Rectal smooth muscle tissue (tissue), 1 donor: Measurements from ENCODE around the gene BPGM.

Source experiments
- H3K27ac ChIP-seq: one replicate; pipeline ENCODE4 v1.7.0; 2013; ENCODE audit warnings: low read depth, low read length, inconsistent platforms
- H3K27me3 ChIP-seq: one replicate; pipeline ENCODE4 v1.7.0; 2013; ENCODE audit warnings: low read length; ENCODE audit not compliant: control insufficient read depth, insufficient read depth
- H3K36me3 ChIP-seq: one replicate; pipeline ENCODE4 v1.7.0; 2013; ENCODE audit warnings: low read length; ENCODE audit not compliant: control insufficient read depth, insufficient read depth
- H3K4me1 ChIP-seq: one replicate; pipeline ENCODE4 v1.7.0; 2013; ENCODE audit warnings: low read length; ENCODE audit not compliant: control insufficient read depth, insufficient read depth
- H3K4me3 ChIP-seq: one replicate; pipeline ENCODE4 v1.7.0; 2013; ENCODE audit warnings: low read length
- H3K9ac ChIP-seq: one replicate; pipeline ENCODE4 v1.7.0; 2013; ENCODE audit warnings: low read length

Gene BPGM

DNA sequence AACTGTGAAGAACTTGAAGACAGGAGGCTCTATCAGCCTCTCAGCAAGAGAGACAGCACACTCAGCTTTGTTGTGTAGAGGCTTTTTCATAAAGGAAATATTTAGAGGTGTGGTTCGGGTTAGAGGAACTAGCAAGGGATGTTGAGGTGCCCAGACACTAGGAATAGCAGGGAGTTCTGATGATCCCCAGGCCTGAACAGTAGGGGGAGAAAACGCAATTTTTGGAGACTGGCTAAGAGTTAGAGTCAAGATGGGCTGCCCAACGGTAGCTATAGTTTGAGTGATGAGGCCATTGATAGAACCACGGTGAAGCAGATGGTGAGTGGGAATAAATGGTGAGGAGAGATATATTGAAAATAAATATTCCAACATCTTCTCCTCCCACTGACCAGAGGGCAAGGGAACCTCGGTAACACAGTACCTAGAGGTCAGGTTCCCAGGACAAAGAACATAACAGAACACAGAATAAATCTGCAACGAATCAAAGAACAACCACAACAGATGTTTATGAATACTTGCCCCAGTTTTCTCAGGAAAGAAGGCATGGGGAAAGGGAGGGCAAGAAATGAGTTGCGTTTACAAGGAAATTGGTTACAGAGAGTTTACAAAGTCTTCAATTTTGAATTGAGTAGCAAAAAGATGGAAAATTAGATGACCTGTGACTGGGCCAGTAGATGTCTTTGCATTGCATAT, 24.2 kb upstream of the BPGM start:
- H3K27me3 ChIP-seq = peaks cover 2% of the 10 kb centered on the region
- H3K4me1 ChIP-seq = no peaks in the 10 kb centered on the region
- no peak overlapping the region for H3K4me3 ChIP-seq
- H3K27ac ChIP-seq = no peak overlapping the region
- H3K36me3 ChIP-seq = no peaks in the 10 kb centered on the region
- H3K9ac ChIP-seq = no peak overlapping the region

DNA sequence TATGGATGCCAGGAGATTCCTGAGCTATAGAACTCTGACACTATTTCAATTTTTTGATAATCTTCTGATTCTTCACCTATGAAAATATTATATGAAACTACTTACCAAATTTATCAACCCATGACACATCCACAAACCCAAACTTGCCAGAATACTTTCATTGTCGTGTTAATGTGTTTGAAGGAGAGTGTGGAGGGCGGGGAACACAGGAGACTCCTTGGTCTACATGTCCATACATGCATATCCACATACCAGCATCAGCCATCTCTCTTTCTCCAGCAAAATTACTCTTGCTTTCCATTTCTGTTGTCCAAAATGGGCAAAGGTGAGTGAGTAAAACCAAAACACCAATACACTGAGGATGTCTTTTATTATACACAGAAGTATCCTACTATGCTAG, 23.5 kb upstream of the BPGM start:
- no peak overlapping the region for H3K4me3 ChIP-seq
- H3K27me3 ChIP-seq = peaks cover 2% of the 10 kb centered on the region
- no peak overlapping the region for H3K27ac ChIP-seq
- no peaks in the 10 kb centered on the region for H3K4me1 ChIP-seq
- H3K9ac ChIP-seq = no peak overlapping the region
- no peaks in the 10 kb centered on the region for H3K36me3 ChIP-seq

- no peaks in the 10 kb centered on the region for H3K4me1 ChIP-seq
- peaks cover 2% of the 10 kb centered on the region for H3K27me3 ChIP-seq
- no peak overlapping the region for H3K4me3 ChIP-seq
- no peak overlapping the region for H3K27ac ChIP-seq
- H3K36me3 ChIP-seq = no peaks in the 10 kb centered on the region
- H3K9ac ChIP-seq = no peak overlapping the region
These were observed 21.1 kb upstream of the BPGM start for GRCh38 chr7:134625550-134625949.

DNA sequence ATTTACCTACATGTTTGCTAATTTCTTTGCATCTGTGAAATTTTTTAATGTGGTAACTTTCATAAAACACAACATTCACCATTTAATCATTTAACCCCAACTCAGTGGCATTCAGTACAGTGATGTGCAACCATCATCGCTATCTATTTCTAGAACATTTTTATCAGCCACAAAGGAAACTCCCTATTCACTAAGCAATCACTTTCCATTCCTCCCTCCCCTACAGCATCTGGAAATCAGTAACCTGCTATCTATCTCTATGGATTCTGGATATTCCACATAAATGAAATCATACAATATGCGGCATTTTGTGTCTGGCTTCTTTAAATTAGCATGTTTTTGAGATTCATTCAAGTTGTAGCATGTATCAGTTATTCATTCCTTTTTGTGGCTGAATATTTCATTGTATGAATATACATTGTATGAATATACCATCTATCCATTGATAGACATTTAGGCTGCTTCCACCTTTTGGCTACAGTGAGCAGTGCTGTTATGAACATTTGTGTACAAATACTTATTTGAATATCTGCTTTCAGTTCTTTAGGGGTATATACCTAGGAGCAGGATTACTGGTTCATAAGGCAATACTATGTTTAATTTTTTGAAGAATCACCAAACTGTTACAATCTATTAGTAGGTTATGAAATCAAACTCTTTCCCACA, 19.4 kb upstream of the BPGM start:
- no peaks in the 10 kb centered on the region for H3K4me1 ChIP-seq
- H3K27ac ChIP-seq = no peak overlapping the region
- no peaks in the 10 kb centered on the region for H3K27me3 ChIP-seq
- no peak overlapping the region for H3K4me3 ChIP-seq
- no peaks in the 10 kb centered on the region for H3K36me3 ChIP-seq
- no peak overlapping the region for H3K9ac ChIP-seq

DNA sequence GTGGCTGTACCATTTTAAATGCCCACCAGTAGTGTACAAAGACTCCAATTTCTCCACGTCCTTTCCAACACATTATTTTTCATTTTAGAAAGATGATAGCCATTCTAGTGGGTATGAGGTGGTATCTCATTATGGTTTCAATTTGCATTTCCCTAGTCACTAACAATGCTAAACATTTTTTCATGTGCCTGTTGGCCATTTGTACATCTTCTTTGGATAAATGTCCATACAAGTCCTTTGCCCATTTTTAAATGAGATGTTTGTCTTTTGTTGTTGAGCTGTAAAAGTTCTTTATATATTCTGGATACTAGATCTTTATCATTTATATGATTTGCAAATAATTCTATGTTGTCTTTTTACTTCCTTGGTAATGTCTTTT, 18.9 kb upstream of the BPGM start:
- Histone ChIP-seq H3K9ac (no peak overlapping the region), H3K4me1 (no peaks in the 10 kb centered on the region), H3K27ac (no peak overlapping the region), H3K36me3 (no peaks in the 10 kb centered on the region), H3K27me3 (no peaks in the 10 kb centered on the region), H3K4me3 (no peak overlapping the region)

GRCh38 chr7:134629445-134629844, 17.2 kb upstream of the BPGM start:
- Histone ChIP-seq H3K9ac (no peak overlapping the region), H3K27ac (no peak overlapping the region), H3K4me1 (no peaks in the 10 kb centered on the region), H3K4me3 (no peak overlapping the region), H3K36me3 (no peaks in the 10 kb centered on the region), H3K27me3 (no peaks in the 10 kb centered on the region)

- Histone ChIP-seq H3K9ac (no peak overlapping the region), H3K4me3 (no peak overlapping the region), H3K27me3 (no peaks in the 10 kb centered on the region), H3K27ac (no peak overlapping the region), H3K4me1 (no peaks in the 10 kb centered on the region), H3K36me3 (no peaks in the 10 kb centered on the region)
These were observed 16.4 kb upstream of the BPGM start for GRCh38 chr7:134630237-134630636.

DNA sequence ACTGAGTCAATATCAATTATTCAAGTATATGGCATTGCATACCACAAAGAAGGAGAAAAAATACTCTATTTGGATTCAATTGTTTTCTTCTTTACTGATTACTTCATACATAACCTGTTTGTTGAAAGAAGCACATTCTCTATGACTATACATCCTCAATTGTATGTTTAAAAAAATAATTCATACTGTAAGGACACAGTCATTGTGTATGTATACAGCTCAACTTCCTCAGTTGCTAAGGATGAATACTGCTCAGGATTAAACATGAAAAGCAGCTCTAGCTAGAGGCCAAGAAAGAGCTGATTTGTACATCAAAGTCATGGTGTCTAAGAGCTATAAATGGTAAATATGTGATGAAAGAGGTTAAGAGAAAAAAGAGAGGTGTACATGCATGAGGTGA, 15.8 kb upstream of the BPGM start:
- no peaks in the 10 kb centered on the region for H3K36me3 ChIP-seq
- no peaks in the 10 kb centered on the region for H3K4me1 ChIP-seq
- H3K27me3 ChIP-seq = no peaks in the 10 kb centered on the region
- H3K4me3 ChIP-seq = no peak overlapping the region
- no peak overlapping the region for H3K27ac ChIP-seq
- H3K9ac ChIP-seq = no peak overlapping the region

DNA sequence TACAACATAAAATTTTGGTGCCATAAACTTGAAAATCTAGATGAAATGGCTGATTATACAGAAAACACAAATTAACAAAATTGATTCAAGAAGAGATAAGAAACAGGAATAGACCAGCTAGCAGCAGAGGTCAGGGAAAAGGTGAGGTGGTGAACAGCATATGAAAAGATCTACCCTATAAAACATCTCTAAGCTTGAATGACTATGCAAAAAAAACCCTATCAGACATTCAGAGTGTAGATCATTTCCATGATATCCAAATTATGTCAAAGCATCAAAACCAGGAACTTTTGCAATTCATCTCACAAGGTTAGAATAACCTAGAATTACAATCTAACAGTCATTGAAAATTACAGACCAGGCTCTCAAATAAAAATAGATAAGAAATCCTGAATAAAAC, 14.6 kb upstream of the BPGM start:
- Histone ChIP-seq H3K4me3 (no peak overlapping the region), H3K9ac (no peak overlapping the region), H3K36me3 (no peaks in the 10 kb centered on the region), H3K4me1 (no peaks in the 10 kb centered on the region), H3K27me3 (no peaks in the 10 kb centered on the region), H3K27ac (no peak overlapping the region)

DNA sequence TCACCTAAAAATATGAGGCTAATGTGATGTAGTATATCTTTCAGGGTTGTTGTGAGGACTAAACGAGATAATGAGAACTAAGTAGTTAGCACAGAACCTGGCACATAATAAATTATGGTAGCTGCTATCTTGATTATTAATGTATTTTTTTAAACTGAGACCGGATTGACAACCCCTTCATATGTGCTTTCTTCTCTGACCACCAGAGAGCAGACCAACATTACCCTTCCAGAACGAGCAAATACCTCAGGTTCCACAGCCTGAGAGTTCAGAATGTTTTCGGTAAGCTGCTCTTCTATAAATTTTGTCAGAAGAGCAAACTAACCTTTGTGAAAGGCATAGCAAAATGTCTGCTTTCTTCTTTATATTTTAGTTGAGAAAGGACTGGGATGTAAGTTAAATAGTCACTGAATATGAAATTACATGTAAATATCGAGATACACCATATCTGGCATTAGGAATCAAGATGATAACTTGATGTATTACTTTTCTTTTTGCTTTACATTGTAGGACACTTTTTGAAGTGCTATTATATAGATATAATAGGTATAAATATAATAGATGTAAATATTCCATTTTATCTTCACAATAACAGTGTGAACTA, 13.6 kb upstream of the BPGM start:
- no peak overlapping the region for H3K9ac ChIP-seq
- H3K27me3 ChIP-seq = no peaks in the 10 kb centered on the region
- no peaks in the 10 kb centered on the region for H3K36me3 ChIP-seq
- no peaks in the 10 kb centered on the region for H3K4me1 ChIP-seq
- H3K4me3 ChIP-seq = no peak overlapping the region
- H3K27ac ChIP-seq = no peak overlapping the region

- Histone ChIP-seq H3K9ac (no peak overlapping the region), H3K27me3 (no peaks in the 10 kb centered on the region), H3K4me1 (no peaks in the 10 kb centered on the region), H3K4me3 (no peak overlapping the region), H3K27ac (no peak overlapping the region), H3K36me3 (no peaks in the 10 kb centered on the region)
These were observed 10.6 kb upstream of the BPGM start for GRCh38 chr7:134636008-134636449.

DNA sequence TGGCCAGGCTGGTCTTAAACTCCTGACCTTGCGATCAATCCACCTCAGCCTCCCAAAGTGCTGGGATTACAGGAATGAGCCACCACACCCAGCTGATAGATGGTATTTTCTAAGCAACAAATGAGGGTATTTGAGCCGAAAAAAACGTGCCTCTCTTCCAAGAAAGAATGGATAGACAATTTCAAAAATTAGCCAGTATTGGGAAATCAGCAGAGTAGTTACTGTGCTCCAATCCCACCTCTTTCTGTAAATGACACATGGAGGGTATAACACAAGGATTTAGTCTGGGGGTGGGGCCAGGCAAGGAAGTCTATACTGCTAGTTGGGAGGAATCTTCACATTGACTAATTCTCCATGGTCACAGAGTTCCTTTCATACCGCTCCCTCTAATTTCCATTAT, 9.2 kb upstream of the BPGM start:
- H3K27ac ChIP-seq = no peak overlapping the region
- no peak overlapping the region for H3K4me3 ChIP-seq
- no peaks in the 10 kb centered on the region for H3K36me3 ChIP-seq
- no peaks in the 10 kb centered on the region for H3K4me1 ChIP-seq
- no peaks in the 10 kb centered on the region for H3K27me3 ChIP-seq
- H3K9ac ChIP-seq = no peak overlapping the region
